ENCODE measurements around the gene KPNA2. TPM values are rescaled to one million over a fixed set of nuclear protein-coding genes. Genes with fewer than 3 reads are reported as not detected.

Gene KPNA2
- total and polyA plus RNA-seq, 2 of the 8 experiments (the other 6 are each of a cell fraction or from before 2014, with no cell fraction given): 413 to 612 TPM

DNA sequence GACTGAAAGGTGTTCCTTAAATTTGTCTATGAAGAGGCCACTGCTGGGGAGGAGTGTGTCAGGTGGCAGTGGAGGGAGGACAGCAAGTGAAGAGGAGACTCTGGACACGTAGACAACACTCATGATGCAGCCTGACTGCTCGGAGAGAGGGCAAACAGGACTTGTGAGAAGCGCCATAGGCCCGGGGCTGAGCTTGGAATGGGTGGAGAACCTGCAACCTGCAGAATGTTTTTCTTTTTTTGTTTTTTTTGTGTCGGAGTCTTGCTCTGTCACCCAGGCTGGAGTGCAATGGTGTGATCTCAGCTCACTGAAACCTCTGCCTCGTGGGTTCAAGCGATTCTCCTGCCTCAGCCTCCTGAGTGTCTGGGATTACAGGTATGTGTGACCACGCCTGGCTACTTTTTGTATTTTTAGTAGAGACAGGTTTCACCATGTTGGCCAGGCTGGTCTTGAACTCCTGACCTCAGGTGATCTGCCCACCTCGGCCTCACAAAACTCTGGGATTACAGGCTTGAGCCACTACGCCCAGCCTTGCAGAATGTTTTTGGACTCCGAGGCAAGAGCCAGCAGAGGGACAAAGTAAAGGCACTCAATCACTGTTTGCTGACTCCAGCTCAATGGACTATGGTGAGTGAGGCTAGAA, 20.3 kb upstream of the KPNA2 start:
- H3K14ac ChIP-seq (ENCODE audit: insufficient read length): no peak overlapping the region
- no peaks in the 10 kb centered on the region for H3K79me2 ChIP-seq (ENCODE audit: control insufficient read depth in 1 of 2, insufficient read depth in 2 of 2, low read length in 2 of 2)
- ChIA-PET POLR2A (ENCODE audit: partially characterized antibody) (interaction anchor here (0.7 to 6.7 kb wide), 7 partner anchors 13 to 235 kb away, joined by 3 to 104 read pairs (median 3); partner anchors contain the start of gene KPNA2), CTCF (ENCODE audit: partially characterized antibody) (interaction anchor here (0.5 to 2.1 kb wide), 12 partner anchors 8 to 280 kb away, joined by 3 to 9 read pairs (median 3); partner anchors contain the start of gene C17orf58)
- no peak for FAIRE-seq
- H2BK12ac ChIP-seq (ENCODE audit: low read depth, low read length): no peak overlapping the region
- H3K9ac ChIP-seq (replicated peaks in 1 of 4; ENCODE audit: extremely low read depth in 1 of 4, low read depth in 3 of 4, low read length in 3 of 4): no peak overlapping the region
- no peaks in the 10 kb centered on the region for H3K36me3 ChIP-seq (ENCODE audit: control insufficient read depth in 2 of 4, insufficient read depth in 4 of 4, low read length in 3 of 4)
- 0 out of 2 replicates have a peak overlapping the region, but pooled peaks have one; percentile 72 for H2BK15ac ChIP-seq (ENCODE audit: low read length)
- no peak overlapping the region for H2BK5ac ChIP-seq (ENCODE audit: low read depth, low read length)
- no peak overlapping the region for H3K27ac ChIP-seq (ENCODE audit: low read depth, low read length)
- H4K91ac ChIP-seq (replicated peaks; ENCODE audit: insufficient read length, low read length): no peak overlapping the region
- no peaks in the 10 kb centered on the region for H4K20me1 ChIP-seq (replicated peaks in 1 of 2; ENCODE audit: control insufficient read depth in 1 of 2, insufficient read depth in 2 of 2, low read length in 2 of 2)
- H3K4me2 ChIP-seq (ENCODE audit: insufficient read depth in 1 of 2, low read depth in 2 of 2, low read length in 2 of 2): no peak overlapping the region
- no peaks in the 10 kb centered on the region for H3K9me3 ChIP-seq (ENCODE audit: insufficient read depth in 2 of 2, low read depth in 1 of 2, low read length in 1 of 2)
- no peak overlapping the region for H2BK120ac ChIP-seq (replicated peaks; ENCODE audit: low read depth, low read length)
- no peak overlapping the region for H3K18ac ChIP-seq (ENCODE audit: extremely low read depth, low read length)
- 89% methylated on average over 11 of the region's 11 CpGs; no CpG with 5 or more reads in 1 of the 2 experiments for WGBS, 2 experiments (ENCODE audit: extremely low coverage in 1 of 2, insufficient coverage in 1 of 2, insufficient read length in 1 of 2, insufficient replicate concordance in 2 of 2, low coverage in 1 of 2, low lambda C conversion rate in 2 of 2, missing lambda C conversion rate in 1 of 2)
- H4K8ac ChIP-seq (ENCODE audit: extremely low read depth, insufficient read depth, low read length): no peak overlapping the region
- H3K4me1 ChIP-seq (replicated peaks in 1 of 4; ENCODE audit: control insufficient read depth in 3 of 4, insufficient read depth in 4 of 4, low read length in 3 of 4): no peaks in the 10 kb centered on the region; a peak in 1 of 7 replicates
- H3K4me3 ChIP-seq (ENCODE audit: extremely low read depth in 1 of 4, insufficient read depth in 2 of 4, low read depth in 3 of 4, low read length in 4 of 4): no peak overlapping the region
- H3K79me1 ChIP-seq (ENCODE audit: low read depth, low read length): no peaks in the 10 kb centered on the region
- no peak overlapping the region for H3K56ac ChIP-seq (replicated peaks; ENCODE audit: insufficient read length, low read depth, low read length)
- TF ChIP-seq, protein P1, sequence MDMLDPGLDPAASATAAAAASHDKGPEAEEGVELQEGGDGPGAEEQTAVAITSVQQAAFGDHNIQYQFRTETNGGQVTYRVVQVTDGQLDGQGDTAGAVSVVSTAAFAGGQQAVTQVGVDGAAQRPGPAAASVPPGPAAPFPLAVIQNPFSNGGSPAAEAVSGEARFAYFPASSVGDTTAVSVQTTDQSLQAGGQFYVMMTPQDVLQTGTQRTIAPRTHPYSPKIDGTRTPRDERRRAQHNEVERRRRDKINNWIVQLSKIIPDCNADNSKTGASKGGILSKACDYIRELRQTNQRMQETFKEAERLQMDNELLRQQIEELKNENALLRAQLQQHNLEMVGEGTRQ (IDR thresholded peaks at IDR 0.05; ENCODE audit: low read length): no peak
- TF ChIP-seq POLR2AphosphoS5 (IDR thresholded peaks at IDR 0.05; ENCODE audit: low read depth, low read length) (no peak), BCL11A (IDR thresholded peaks at IDR 0.05; ENCODE audit: low read depth in 2 of 2, low read length in 2 of 2) (no peak), POLR2A (IDR thresholded peaks at IDR 0.05; ENCODE audit: control extremely low read depth in 1 of 2, low read depth in 2 of 2, low read length in 2 of 2) (no peak), ZNF274 (IDR thresholded peaks at IDR 0.05; ENCODE audit: borderline replicate concordance, extremely low read depth, low read length) (no peak)
- DNase-seq (ENCODE audit: low read depth in 1 of 2, low spot score in 2 of 2): no peak
- H3K23ac ChIP-seq (ENCODE audit: insufficient read length): no peak overlapping the region
- no peak overlapping the region for H2AK5ac ChIP-seq (ENCODE audit: low read depth, low read length)
- no peak overlapping the region for H4K5ac ChIP-seq (ENCODE audit: insufficient read length, low read depth, low read length)
- no peak overlapping the region for H3K4ac ChIP-seq (replicated peaks; ENCODE audit: insufficient read length, low read depth, low read length)
- no peak overlapping the region for H2AFZ ChIP-seq (ENCODE audit: low read length)
- no peak overlapping the region for H2BK20ac ChIP-seq (ENCODE audit: low read length)
- no peaks in the 10 kb centered on the region for H3K23me2 ChIP-seq (ENCODE audit: low read depth, low read length)
- H3K27me3 ChIP-seq (replicated peaks in 1 of 4; ENCODE audit: control insufficient read depth in 3 of 4, extremely low read depth in 1 of 4, insufficient read depth in 3 of 4, low read length in 3 of 4): no peaks in the 10 kb centered on the region

Measured in H1 (cell line).